Measurements from ENCODE around the gene CLCN3.
"Not testable (repeated sequence)": the region's sequence is repeated elsewhere in the genome, so short reads cannot be mapped to it uniquely, and the experiment has no call there.

CLCN3 gene

GRCh38 chr4:169675825-169676224, 55.4 kb downstream of the CLCN3 start:
- no peak for DNase-seq (ENCODE audit: insufficient read length, low spot score)
- FAIRE-seq = peak; percentile 32

GRCh38 chr4:169677150-169677748, 56.9 kb downstream of the CLCN3 start:
- no peak for DNase-seq (ENCODE audit: insufficient read length, low spot score)
- FAIRE-seq = no peak
- no peak for TF ChIP-seq CTCF (IDR thresholded peaks at IDR 0.05; ENCODE audit: insufficient read depth, missing control alignments)

More at GRCh38 chr4:169675825-169676224, 55.4 kb downstream of the CLCN3 start:
- no peak for TF ChIP-seq CTCF (IDR thresholded peaks at IDR 0.05; ENCODE audit: insufficient read depth, missing control alignments)

- not testable (repeated sequence) for DNase-seq (ENCODE audit: insufficient read length, low spot score); FAIRE-seq
These were observed 58.1 kb downstream of the CLCN3 start for GRCh38 chr4:169678486-169678885.

- not testable (repeated sequence) for DNase-seq (ENCODE audit: insufficient read length, low spot score); FAIRE-seq
These were observed 58.7 kb downstream of the CLCN3 start for GRCh38 chr4:169678951-169679591.

- no peak for DNase-seq (ENCODE audit: insufficient read length, low spot score)
- FAIRE-seq = peak; percentile 46
- TF ChIP-seq CTCF (IDR thresholded peaks at IDR 0.05; ENCODE audit: insufficient read depth, missing control alignments) = no peak
These were observed 62.1 kb downstream of the CLCN3 start for GRCh38 chr4:169682372-169683047.

GRCh38 chr4:169689681-169690080, 69.3 kb downstream of the CLCN3 start:
- DNase-seq (ENCODE audit: insufficient read length, low spot score) (no peak), FAIRE-seq (no peak)
- TF ChIP-seq CTCF (IDR thresholded peaks at IDR 0.05; ENCODE audit: insufficient read depth, missing control alignments) = no peak

GRCh38 chr4:169690787-169691186, 70.4 kb downstream of the CLCN3 start:
- FAIRE-seq (no peak), DNase-seq (ENCODE audit: insufficient read length, low spot score) (no peak)
- no peak for TF ChIP-seq CTCF (IDR thresholded peaks at IDR 0.05; ENCODE audit: insufficient read depth, missing control alignments)

- FAIRE-seq (no peak), DNase-seq (ENCODE audit: insufficient read length, low spot score) (no peak)
- no peak for TF ChIP-seq CTCF (IDR thresholded peaks at IDR 0.05; ENCODE audit: insufficient read depth, missing control alignments)
These were observed 78.0 kb downstream of the CLCN3 start for GRCh38 chr4:169698331-169698730.
